LNCaP clone FGC (cell line): Measurements from ENCODE around the gene TNS1.

Experiments used
- DNase-seq: peaks from one replicate; pipeline ENCODE4 v3.0.0-alpha.2; 2011; ENCODE audit warnings: low read depth
- H3K4me3 ChIP-seq: 2 replicates; pipeline ENCODE4 v1.5.1; 2011; ENCODE audit warnings: mild to moderate bottlenecking, low read depth, low read length, control low read depth
- TF ChIP-seq, protein P1 (sequence below): IDR thresholded peaks from 2 replicates; pipeline ENCODE4 v1.5.1; 2012; ENCODE audit warnings: mild to moderate bottlenecking; ENCODE audit not compliant: control insufficient read depth, insufficient read depth; ENCODE audit errors: extremely low read depth

Gene TNS1

GRCh38 chr2:217975626-217976025, 27.2 kb downstream of the TNS1 start:
- TF ChIP-seq, protein P1, sequence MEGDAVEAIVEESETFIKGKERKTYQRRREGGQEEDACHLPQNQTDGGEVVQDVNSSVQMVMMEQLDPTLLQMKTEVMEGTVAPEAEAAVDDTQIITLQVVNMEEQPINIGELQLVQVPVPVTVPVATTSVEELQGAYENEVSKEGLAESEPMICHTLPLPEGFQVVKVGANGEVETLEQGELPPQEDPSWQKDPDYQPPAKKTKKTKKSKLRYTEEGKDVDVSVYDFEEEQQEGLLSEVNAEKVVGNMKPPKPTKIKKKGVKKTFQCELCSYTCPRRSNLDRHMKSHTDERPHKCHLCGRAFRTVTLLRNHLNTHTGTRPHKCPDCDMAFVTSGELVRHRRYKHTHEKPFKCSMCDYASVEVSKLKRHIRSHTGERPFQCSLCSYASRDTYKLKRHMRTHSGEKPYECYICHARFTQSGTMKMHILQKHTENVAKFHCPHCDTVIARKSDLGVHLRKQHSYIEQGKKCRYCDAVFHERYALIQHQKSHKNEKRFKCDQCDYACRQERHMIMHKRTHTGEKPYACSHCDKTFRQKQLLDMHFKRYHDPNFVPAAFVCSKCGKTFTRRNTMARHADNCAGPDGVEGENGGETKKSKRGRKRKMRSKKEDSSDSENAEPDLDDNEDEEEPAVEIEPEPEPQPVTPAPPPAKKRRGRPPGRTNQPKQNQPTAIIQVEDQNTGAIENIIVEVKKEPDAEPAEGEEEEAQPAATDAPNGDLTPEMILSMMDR: no peak
- DNase-seq: no peak
- H3K4me3 ChIP-seq: no peak overlapping the region

DNA sequence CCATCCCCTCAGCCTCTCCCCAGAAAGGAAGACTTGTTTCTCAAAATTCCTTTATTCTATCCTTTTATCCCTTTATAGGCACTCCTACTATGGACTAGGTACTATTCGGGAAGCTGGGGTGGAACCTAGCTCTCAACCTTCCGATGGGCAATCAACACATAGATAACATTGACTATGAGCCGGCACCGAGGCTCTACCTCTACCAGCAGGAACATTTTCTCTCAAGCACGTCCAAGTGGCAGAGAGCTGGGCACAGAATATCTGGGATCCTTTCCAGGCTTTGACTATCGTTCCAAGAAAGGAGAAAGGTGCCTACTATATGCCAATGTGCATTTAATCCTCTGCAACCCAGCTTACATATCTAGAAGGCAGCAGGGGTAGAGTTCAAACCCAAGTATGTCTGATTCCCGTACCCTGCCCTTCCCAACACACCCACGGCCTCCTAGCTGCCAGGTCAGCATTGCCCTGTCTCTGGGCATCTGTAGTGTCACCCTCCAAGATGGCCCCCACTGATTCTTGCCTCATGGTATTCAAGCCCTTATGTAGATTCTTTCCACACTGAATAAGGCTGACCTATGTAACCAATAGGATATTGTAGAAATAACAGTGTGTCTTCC, 28.3 kb downstream of the TNS1 start:
- H3K4me3 ChIP-seq: no peak overlapping the region
- TF ChIP-seq, protein P1: no peak
- no peak for DNase-seq

DNA sequence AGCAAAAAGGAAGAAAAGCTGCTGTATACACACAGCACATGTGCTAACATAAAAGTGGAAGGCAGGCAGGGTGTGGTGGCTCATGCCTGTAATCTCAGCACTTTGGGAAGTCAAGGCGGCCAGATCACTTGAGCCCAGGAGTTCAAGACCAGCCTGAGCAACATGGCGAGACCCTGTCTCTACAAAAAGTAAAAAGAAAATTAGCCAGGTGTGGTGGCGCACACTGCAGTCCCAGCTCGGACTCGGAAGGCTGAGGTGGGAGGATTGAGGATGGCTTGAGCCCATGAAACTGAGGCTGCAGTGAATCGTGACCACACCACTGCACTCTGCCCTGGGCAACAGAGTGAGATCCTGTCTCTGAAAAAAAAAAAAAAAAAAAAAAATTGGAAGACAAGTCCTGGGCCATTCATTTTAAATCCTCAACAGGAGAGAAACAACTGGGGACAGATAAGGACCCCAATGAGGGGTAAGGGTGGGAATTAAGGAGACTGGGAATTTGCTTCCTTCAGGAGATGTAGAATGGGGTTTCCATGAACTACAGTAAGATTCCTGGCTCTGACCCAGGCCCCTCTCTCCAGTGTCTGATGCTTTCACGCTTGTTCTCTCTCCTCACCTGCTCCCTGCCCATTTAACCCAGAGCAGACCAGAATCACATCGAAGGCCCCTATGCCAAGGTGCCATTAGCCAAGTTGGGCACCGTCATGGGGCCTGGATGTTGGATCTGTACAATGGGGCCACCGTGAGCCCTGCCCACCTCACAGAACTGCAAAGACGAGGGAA, 29.6 kb downstream of the TNS1 start:
- TF ChIP-seq, protein P1: no peak
- H3K4me3 ChIP-seq: no peak overlapping the region
- no peak for DNase-seq

GRCh38 chr2:217972490-217972889, 30.3 kb downstream of the TNS1 start:
- H3K4me3 ChIP-seq: no peak overlapping the region
- TF ChIP-seq, protein P1: no peak
- DNase-seq: no peak

DNA sequence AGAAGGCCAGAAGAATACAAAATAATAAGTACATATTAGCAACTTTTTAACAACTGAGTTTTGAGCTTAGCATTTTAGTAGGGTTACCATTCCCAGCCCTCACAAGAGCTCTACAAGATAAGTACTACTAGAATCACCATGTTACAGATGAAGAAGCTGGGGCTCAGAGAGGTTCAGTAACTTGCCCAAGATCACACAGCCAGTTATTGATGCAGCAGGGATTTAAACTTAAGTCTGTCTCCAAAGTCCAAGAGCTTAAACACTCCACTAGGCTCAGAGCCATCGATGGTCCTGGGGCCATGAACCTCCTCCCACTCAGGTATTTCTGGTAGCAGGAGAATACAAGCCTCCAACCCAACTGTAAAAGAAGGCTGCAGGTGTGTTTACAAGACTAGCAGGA, 30.8 kb downstream of the TNS1 start:
- DNase-seq: no peak
- H3K4me3 ChIP-seq: no peak overlapping the region
- TF ChIP-seq, protein P1: no peak

DNA sequence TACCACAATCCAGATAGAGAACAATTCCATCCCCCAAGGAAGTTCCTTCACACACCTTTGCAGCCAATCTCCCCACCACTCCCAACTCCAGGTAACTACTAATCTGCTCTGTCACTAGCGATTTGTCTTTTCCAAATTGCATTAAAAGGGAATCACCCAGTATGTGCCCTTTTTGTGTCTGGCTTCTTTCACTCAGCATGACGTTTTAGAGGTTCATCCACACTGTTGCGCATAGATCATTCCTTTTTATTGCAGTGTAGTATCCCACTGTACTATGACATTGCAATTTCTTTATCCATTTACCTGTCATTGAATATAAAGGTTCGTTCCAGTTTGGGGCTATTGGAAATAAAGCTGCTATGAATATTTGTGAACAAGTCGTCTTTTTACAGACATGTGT, 31.6 kb downstream of the TNS1 start:
- no peak overlapping the region for H3K4me3 ChIP-seq
- TF ChIP-seq, protein P1: no peak
- no peak for DNase-seq

GRCh38 chr2:217970206-217970605, 32.6 kb downstream of the TNS1 start:
- no peak overlapping the region for H3K4me3 ChIP-seq
- TF ChIP-seq, protein P1: no peak
- no peak for DNase-seq
